SKM-1 (cell line): Measurements from ENCODE around the gene NRXN3.

Source experiments
- DNase-seq: peaks from one replicate; lab custom pipeline; 2025; ENCODE audit not compliant: unreplicated experiment; lab: John Stamatoyannopoulos, UW

NRXN3 gene

GRCh38 chr14:78701246-78701645, 531.1 kb downstream of the NRXN3 start:
- DNase-seq = no peak

- DNase-seq = no peak
These were observed 534.8 kb downstream of the NRXN3 start for GRCh38 chr14:78704965-78705364.

- DNase-seq = no peak
These were observed 535.8 kb downstream of the NRXN3 start for GRCh38 chr14:78705989-78706388.

- no peak for DNase-seq
These were observed 539.8 kb downstream of the NRXN3 start for GRCh38 chr14:78709795-78710557.

GRCh38 chr14:78710963-78711362, 540.8 kb downstream of the NRXN3 start:
- no peak for DNase-seq

- no peak for DNase-seq
These were observed 543.5 kb downstream of the NRXN3 start for GRCh38 chr14:78713716-78714115.

GRCh38 chr14:78714711-78715110, 544.5 kb downstream of the NRXN3 start:
- DNase-seq = no peak

- no peak for DNase-seq
These were observed 551.7 kb downstream of the NRXN3 start for GRCh38 chr14:78721756-78722480.

GRCh38 chr14:78725086-78725485, 554.9 kb downstream of the NRXN3 start:
- DNase-seq = no peak

- DNase-seq = no peak
These were observed 566.9 kb downstream of the NRXN3 start for GRCh38 chr14:78737116-78737515.

- no peak for DNase-seq
These were observed 567.4 kb downstream of the NRXN3 start for GRCh38 chr14:78737601-78738000.

GRCh38 chr14:78746086-78746595, 576.0 kb downstream of the NRXN3 start:
- no peak for DNase-seq

GRCh38 chr14:78747813-78748212, 577.6 kb downstream of the NRXN3 start:
- no peak for DNase-seq

GRCh38 chr14:78752518-78753188, 582.5 kb downstream of the NRXN3 start:
- no peak for DNase-seq

GRCh38 chr14:78754059-78754458, 583.9 kb downstream of the NRXN3 start:
- no peak for DNase-seq

- DNase-seq = no peak
These were observed 588.2 kb downstream of the NRXN3 start for GRCh38 chr14:78758333-78758732.

- no peak for DNase-seq
These were observed 592.2 kb downstream of the NRXN3 start for GRCh38 chr14:78762331-78762730.

GRCh38 chr14:78763746-78764145, 593.6 kb downstream of the NRXN3 start:
- DNase-seq = no peak

- no peak for DNase-seq
These were observed 594.1 kb downstream of the NRXN3 start for GRCh38 chr14:78764240-78764639.

- DNase-seq = no peak
These were observed 594.5 kb downstream of the NRXN3 start for GRCh38 chr14:78764645-78765044.

GRCh38 chr14:78767436-78767835, 597.3 kb downstream of the NRXN3 start:
- DNase-seq = no peak

GRCh38 chr14:78782551-78782950, 612.4 kb downstream of the NRXN3 start:
- no peak for DNase-seq
